Measurements from ENCODE around the gene CPS1. TPM values are rescaled to one million over a fixed set of nuclear protein-coding genes. Genes with fewer than 3 reads are reported as not detected.

Gene CPS1
- total RNA-seq, 2 experiments from 2014 or later = 0.41 to 0.67 TPM

DNA sequence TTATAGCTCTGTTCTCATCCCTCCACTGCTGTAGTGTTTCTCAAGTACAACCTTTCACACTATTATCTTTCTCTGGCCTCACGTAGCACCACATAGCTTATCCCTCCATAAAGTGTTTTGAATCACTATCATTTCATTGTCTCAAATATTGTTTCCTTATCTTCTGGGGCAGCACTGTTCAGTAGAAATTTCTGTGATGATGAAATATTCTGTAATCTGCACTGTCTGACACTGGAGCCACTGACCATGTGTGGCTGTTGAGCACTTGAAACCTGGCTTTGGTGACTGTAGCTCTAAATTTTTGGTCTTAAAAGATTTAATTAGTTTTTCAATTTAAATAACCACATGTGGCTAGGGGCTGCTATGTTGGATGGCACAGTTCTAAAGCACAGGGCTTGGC lies 78.9 kb downstream of the CPS1 start:
- CTCF ChIA-PET = no interaction called here
- no peaks in the 10 kb centered on the region for H3K4me1 ChIP-seq (ENCODE audit: insufficient read depth, low read length)
- H3K9me3 Mint-ChIP-seq = peaks cover 2% of the 10 kb centered on the region

DNA sequence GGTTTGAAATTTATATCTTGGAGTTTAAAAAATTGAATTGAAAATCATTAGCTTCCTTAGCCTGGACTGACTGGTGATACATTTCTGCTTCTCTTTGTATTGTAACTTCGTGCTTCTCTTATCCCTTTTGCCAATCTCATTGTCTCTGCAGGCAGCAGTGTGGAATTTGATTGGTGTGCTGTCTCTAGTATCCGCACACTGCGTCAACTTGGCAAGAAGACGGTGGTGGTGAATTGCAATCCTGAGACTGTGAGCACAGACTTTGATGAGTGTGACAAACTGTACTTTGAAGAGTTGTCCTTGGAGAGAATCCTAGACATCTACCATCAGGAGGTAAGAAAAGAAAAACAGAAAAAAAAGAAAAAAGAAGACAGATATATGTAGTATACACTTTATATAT lies 85.9 kb downstream of the CPS1 start:
- ChIA-PET POLR2A (no interaction called here), CTCF (no interaction called here)
- H3K4me1 ChIP-seq (ENCODE audit: insufficient read depth, low read length) = no peaks in the 10 kb centered on the region
- DNase-seq = no peak
- no peaks in the 10 kb centered on the region for H3K27me3 ChIP-seq (ENCODE audit: control insufficient read depth in 1 of 2, insufficient read depth in 2 of 2, low read length in 2 of 2)
- H3K4me3 ChIP-seq (ENCODE audit: low read length) = no peak overlapping the region
- no peak overlapping the region for H3K27ac Mint-ChIP-seq
- intact Hi-C loops (cut with DNase I, micrococcal nuclease) = no loop called here
- H3K4me1 Mint-ChIP-seq (ENCODE audit: low read depth) = no peaks in the 10 kb centered on the region
- no peak overlapping the region for H3K4me3 Mint-ChIP-seq
- TF ChIP-seq, protein P1, sequence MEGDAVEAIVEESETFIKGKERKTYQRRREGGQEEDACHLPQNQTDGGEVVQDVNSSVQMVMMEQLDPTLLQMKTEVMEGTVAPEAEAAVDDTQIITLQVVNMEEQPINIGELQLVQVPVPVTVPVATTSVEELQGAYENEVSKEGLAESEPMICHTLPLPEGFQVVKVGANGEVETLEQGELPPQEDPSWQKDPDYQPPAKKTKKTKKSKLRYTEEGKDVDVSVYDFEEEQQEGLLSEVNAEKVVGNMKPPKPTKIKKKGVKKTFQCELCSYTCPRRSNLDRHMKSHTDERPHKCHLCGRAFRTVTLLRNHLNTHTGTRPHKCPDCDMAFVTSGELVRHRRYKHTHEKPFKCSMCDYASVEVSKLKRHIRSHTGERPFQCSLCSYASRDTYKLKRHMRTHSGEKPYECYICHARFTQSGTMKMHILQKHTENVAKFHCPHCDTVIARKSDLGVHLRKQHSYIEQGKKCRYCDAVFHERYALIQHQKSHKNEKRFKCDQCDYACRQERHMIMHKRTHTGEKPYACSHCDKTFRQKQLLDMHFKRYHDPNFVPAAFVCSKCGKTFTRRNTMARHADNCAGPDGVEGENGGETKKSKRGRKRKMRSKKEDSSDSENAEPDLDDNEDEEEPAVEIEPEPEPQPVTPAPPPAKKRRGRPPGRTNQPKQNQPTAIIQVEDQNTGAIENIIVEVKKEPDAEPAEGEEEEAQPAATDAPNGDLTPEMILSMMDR (IDR thresholded peaks at IDR 0.05) = no peak
- H3K9me3 Mint-ChIP-seq = peaks cover 3% of the 10 kb centered on the region
- no peak for ATAC-seq (ENCODE audit: poor library complexity)
- no peaks in the 10 kb centered on the region for H3K9me3 ChIP-seq (ENCODE audit: control insufficient read depth in 1 of 2, insufficient read depth in 1 of 2, low read length in 2 of 2)
- H3K36me3 Mint-ChIP-seq (ENCODE audit: low read depth) = no peaks in the 10 kb centered on the region
- H3K27ac ChIP-seq (ENCODE audit: low read depth in 1 of 2, low read length in 2 of 2) = no peak overlapping the region
- H3K27me3 Mint-ChIP-seq = no peaks in the 10 kb centered on the region
- no peaks in the 10 kb centered on the region for H3K36me3 ChIP-seq (ENCODE audit: insufficient read depth, low read length)

More for the DNA sequence above, 78.9 kb downstream of the CPS1 start:
- no peaks in the 10 kb centered on the region for H3K36me3 Mint-ChIP-seq (ENCODE audit: low read depth)
- no peak overlapping the region for H3K27ac Mint-ChIP-seq
- Histone ChIP-seq H3K4me3 (ENCODE audit: low read length) (no peak overlapping the region), H3K27me3 (ENCODE audit: control insufficient read depth in 1 of 2, insufficient read depth in 2 of 2, low read length in 2 of 2) (no peaks in the 10 kb centered on the region), H3K36me3 (ENCODE audit: insufficient read depth, low read length) (no peaks in the 10 kb centered on the region), H3K9me3 (ENCODE audit: control insufficient read depth in 1 of 2, insufficient read depth in 1 of 2, low read length in 2 of 2) (no peaks in the 10 kb centered on the region), H3K27ac (ENCODE audit: low read depth in 1 of 2, low read length in 2 of 2) (no peak overlapping the region)
- no peak overlapping the region for H3K4me3 Mint-ChIP-seq
- intact Hi-C loops (cut with DNase I, micrococcal nuclease) = no loop called here
- TF ChIP-seq, protein P1 (IDR thresholded peaks at IDR 0.05) = no peak
- H3K4me1 Mint-ChIP-seq (ENCODE audit: low read depth) = no peaks in the 10 kb centered on the region
- DNase-seq (no peak), ATAC-seq (ENCODE audit: poor library complexity) (no peak)
- POLR2A ChIA-PET = no interaction called here
- no peaks in the 10 kb centered on the region for H3K27me3 Mint-ChIP-seq

DNA sequence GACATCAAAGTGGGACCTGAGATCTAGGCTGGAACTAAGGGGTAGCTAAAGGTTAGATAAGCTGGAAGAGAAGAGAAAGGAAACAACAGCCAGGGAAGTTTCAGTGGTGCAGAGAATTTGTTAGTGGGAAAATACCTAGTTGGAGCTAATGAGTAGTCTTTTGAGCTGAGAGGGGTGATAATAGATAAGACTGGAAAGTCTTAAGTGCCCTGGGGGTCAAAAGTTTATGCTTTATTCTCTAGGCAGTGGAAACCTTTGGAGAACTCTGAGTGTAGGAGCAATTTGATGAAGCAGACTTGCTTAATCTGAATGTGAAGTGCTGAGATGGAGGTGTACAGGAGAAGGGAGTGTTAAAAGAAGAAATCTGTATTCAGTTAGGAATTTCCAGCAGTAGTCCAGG lies 90.8 kb downstream of the CPS1 start:
- no peaks in the 10 kb centered on the region for H3K36me3 Mint-ChIP-seq (ENCODE audit: low read depth)
- Histone ChIP-seq H3K27me3 (ENCODE audit: control insufficient read depth in 1 of 2, insufficient read depth in 2 of 2, low read length in 2 of 2) (no peaks in the 10 kb centered on the region), H3K36me3 (ENCODE audit: insufficient read depth, low read length) (no peaks in the 10 kb centered on the region), H3K4me1 (ENCODE audit: insufficient read depth, low read length) (no peaks in the 10 kb centered on the region), H3K9me3 (ENCODE audit: control insufficient read depth in 1 of 2, insufficient read depth in 1 of 2, low read length in 2 of 2) (no peaks in the 10 kb centered on the region), H3K27ac (ENCODE audit: low read depth in 1 of 2, low read length in 2 of 2) (no peak overlapping the region), H3K4me3 (ENCODE audit: low read length) (no peak overlapping the region)
- H3K4me1 Mint-ChIP-seq (ENCODE audit: low read depth) = no peaks in the 10 kb centered on the region
- ChIA-PET CTCF (no interaction called here), POLR2A (no interaction called here)
- H3K4me3 Mint-ChIP-seq = no peak overlapping the region
- intact Hi-C loops (cut with DNase I, micrococcal nuclease) = no loop called here
- H3K27ac Mint-ChIP-seq = no peak overlapping the region
- ATAC-seq (ENCODE audit: poor library complexity) = no peak
- H3K27me3 Mint-ChIP-seq = no peaks in the 10 kb centered on the region
- DNase-seq = no peak
- TF ChIP-seq, protein P1 (IDR thresholded peaks at IDR 0.05) = no peak
- no peaks in the 10 kb centered on the region for H3K9me3 Mint-ChIP-seq
